ENCODE results near the gene CCNI.

GRCh38 chr4:77073981-77074380 lies 1.8 kb downstream of the CCNI start:
- no peak for TF ChIP-seq CTCF (IDR thresholded peaks at IDR 0.05 in 2 of 3, conservative IDR thresholded peaks at IDR 0.05 in 1 of 3; ENCODE audit: borderline replicate concordance in 1 of 3, insufficient read depth in 1 of 3, low read depth in 2 of 3, low read length in 2 of 3)
- no peak for TF ChIP-seq JUND (IDR thresholded peaks at IDR 0.05)
- TF ChIP-seq EGR1 (IDR thresholded peaks at IDR 0.05; ENCODE audit: low read depth): no peak
- no peak for TF ChIP-seq POLR2AphosphoS5 (IDR thresholded peaks at IDR 0.05; ENCODE audit: low read depth, low read length)
- no peak for TF ChIP-seq REST (IDR thresholded peaks at IDR 0.05; ENCODE audit: low read depth)
- no peak for TF ChIP-seq POLR2A (IDR thresholded peaks at IDR 0.05; ENCODE audit: borderline replicate concordance, extremely low read depth, insufficient read depth, insufficient read length)
